K562 (cell line): ENCODE data around the gene EVI5L. TPM values are rescaled to one million over a fixed set of nuclear protein-coding genes. Genes with fewer than 3 reads are reported as not detected.

ENCODE experiments used
- ATAC-seq: fragments of 200-7000 bp; cut with Tn5 transposase; 3 replicates; pipeline ENCODE4 v1.9.1; 2020; ENCODE audit warnings: moderate library complexity
- BruUV-seq: library from RNA; stranded (reverse); fragments of 400-500 nt; replicated peaks from 2 replicates; lab custom pipeline; 2021; lab: Mats Ljungman, UMichigan
- CTCF ChIA-PET: fragments of 300-600 bp; formaldehyde crosslinking; extraction: SDS; loops from one replicate; lab custom pipeline; 2021; ENCODE audit warnings: low intra/inter-chr PET ratio; lab: Yijun Ruan, JAX
- POLR2A ChIA-PET: fragments of 300-600, 350-650 bp; sonication (Branson Sonifier 250); formaldehyde crosslinking; extraction: SDS; loops from one replicate; lab custom pipeline; 2021; ENCODE audit warnings: antibody characterized with exemption, inconsistent platforms; lab: Yijun Ruan, JAX
- DNase-seq, 4 experiments: peaks; one replicate each; pipeline versions ENCODE4 v3.0.0 to v3.0.0-alpha.2; 2011 to 2018; ENCODE audit warnings: low spot score in 3 of 4, mixed read lengths in 3 of 4; ENCODE audit errors: extremely low read depth in 1 of 4
- FAIRE-seq: peaks from 2 replicates; lab custom pipeline; 2011; peaks lifted over from hg19 to GRCh38; lab: Jason Lieb, UNC
- H2AFZ ChIP-seq: 2 replicates; pipeline ENCODE4 v1.6.0; 2011; ENCODE audit warnings: low read depth, low read length, control low read depth, inconsistent platforms
- H3K27ac ChIP-seq: fragments of 200-600 bp; 3 replicates; pipeline ENCODE4 v1.8.0; 2011; ENCODE audit warnings: low read depth, mild to moderate bottlenecking, control low read depth, inconsistent platforms, low read length, moderate library complexity, mixed read lengths; ENCODE audit errors: extremely low read depth
- H3K27me3 ChIP-seq, 2 experiments: fragments of 300-600 bp in 1 of 2; 2 replicates in 1 of 2; 3 replicates in 1 of 2; pipeline versions ENCODE4 v1.6.0 to v1.8.0; 2011; ENCODE audit warnings: inconsistent platforms in 2 of 2, low read length in 2 of 2, mild to moderate bottlenecking in 1 of 2, mixed read lengths in 1 of 2, moderate library complexity in 1 of 2; ENCODE audit not compliant: control insufficient read depth in 2 of 2, insufficient read depth in 2 of 2
- H3K36me3 ChIP-seq: fragments of 300-600 bp; 3 replicates; pipeline ENCODE4 v1.8.0; 2011; ENCODE audit warnings: mild to moderate bottlenecking, low read length, inconsistent platforms; ENCODE audit not compliant: control insufficient read depth, insufficient read depth
- H3K4me1 ChIP-seq, 2 experiments: fragments of 200-600 bp in 1 of 2; replicated peaks in 1 of 2; 2 replicates in 1 of 2; 3 replicates in 1 of 2; pipeline versions ENCODE4 v1.5.1 to v1.8.0; 2011; ENCODE audit warnings: inconsistent platforms in 2 of 2, low read length in 2 of 2, mild to moderate bottlenecking in 1 of 2, mixed read lengths in 1 of 2, moderate library complexity in 1 of 2; ENCODE audit not compliant: control insufficient read depth in 2 of 2, insufficient read depth in 2 of 2
- H3K4me2 ChIP-seq: 2 replicates; pipeline ENCODE4 v1.6.1; 2011; ENCODE audit warnings: low read length, control low read depth, inconsistent platforms, mixed read lengths; ENCODE audit not compliant: insufficient read depth
- H3K4me3 ChIP-seq: fragments of 200-600 bp; sonication (generic), shearing (Covaris generic); 2 replicates; pipeline ENCODE4 v1.5.1; 2016; ENCODE audit warnings: control low read depth, inconsistent platforms
- H3K79me2 ChIP-seq: fragments of 200-600 bp; 3 replicates; pipeline ENCODE4 v1.8.0; 2011; ENCODE audit warnings: low read length, inconsistent platforms; ENCODE audit not compliant: control insufficient read depth, insufficient read depth
- H3K9ac ChIP-seq, 2 experiments: 2 replicates each; pipeline versions ENCODE4 v1.6.0 to v1.6.1; 2011; ENCODE audit warnings: low read depth in 2 of 2, low read length in 2 of 2, control low read depth in 1 of 2, inconsistent platforms in 1 of 2, mild to moderate bottlenecking in 1 of 2, mixed read lengths in 1 of 2; ENCODE audit not compliant: insufficient read depth in 1 of 2
- H3K9me1 ChIP-seq: one replicate; pipeline ENCODE4 v1.6.0; 2011; ENCODE audit warnings: inconsistent platforms, mild to moderate bottlenecking, low read length, moderate library complexity; ENCODE audit not compliant: control insufficient read depth, insufficient read depth
- H3K9me3 ChIP-seq: replicated peaks from 2 replicates; pipeline ENCODE4 v1.5.1; 2011; ENCODE audit warnings: low read depth, low read length, inconsistent platforms; ENCODE audit not compliant: control insufficient read depth, insufficient read depth
- H4K20me1 ChIP-seq: replicated peaks from 2 replicates; pipeline ENCODE4 v1.6.1; 2011; ENCODE audit warnings: low read length, inconsistent platforms, mixed read lengths; ENCODE audit not compliant: control insufficient read depth, insufficient read depth
- CBFA2T2 ChIP-seq: fragments of 450-650 bp; conservative IDR thresholded peaks from 2 replicates; pipeline ENCODE4 v1.6.1; 2017; ENCODE audit warnings: mild to moderate bottlenecking
- CBFA2T3 ChIP-seq: fragments of 450-650 bp; IDR thresholded peaks from 2 replicates; pipeline ENCODE4 v1.6.1; 2017
- EGR1 ChIP-seq: fragments of 450-650 bp; conservative IDR thresholded peaks from 2 replicates; pipeline ENCODE4 v1.6.1; 2017; ENCODE audit warnings: mild to moderate bottlenecking
- EP300 ChIP-seq: IDR thresholded peaks from 2 replicates; pipeline ENCODE4 v1.6.1; 2012; ENCODE audit warnings: low read length, improper control_type of control experiment
- L3MBTL2 ChIP-seq: fragments of 450-650 bp; IDR thresholded peaks from 2 replicates; pipeline ENCODE4 v1.6.1; 2016; ENCODE audit warnings: mild to moderate bottlenecking, moderate library complexity
- RBM17 ChIP-seq: fragments of 200-400 bp; formaldehyde crosslinking; IDR thresholded peaks from 2 replicates; pipeline ENCODE4 v1.6.1; 2017; ENCODE audit warnings: low read depth, mild to moderate bottlenecking, low read length, borderline replicate concordance
- YBX1 ChIP-seq: fragments of 450-650 bp; IDR thresholded peaks from 2 replicates; pipeline ENCODE4 v1.7.1; 2016; ENCODE audit warnings: mild to moderate bottlenecking
- ZNF175 ChIP-seq: fragments of 200-800 bp; sonication (Bioruptor generic); IDR thresholded peaks from 2 replicates; pipeline ENCODE4 v1.6.1; 2016; ENCODE audit warnings: low read depth, mild to moderate bottlenecking, missing genetic modification characterization, missing compliant biosample characterization
- ZNF263 ChIP-seq: sonication (generic); formaldehyde crosslinking; IDR thresholded peaks from 2 replicates; pipeline ENCODE4 v1.8.0; 2022; ENCODE audit warnings: mild to moderate bottlenecking, missing genetic modification reagents, borderline replicate concordance
- WGBS: fragments of 100-300 bp; shearing (Covaris generic); methylation state at CpG from one replicate; pipeline ENCODE4 v1.1.6; 2016; ENCODE audit warnings: low coverage, mixed read lengths; ENCODE audit not compliant: insufficient coverage; ENCODE audit errors: missing lambda C conversion rate; 5-methylcytosine and 5-hydroxymethylcytosine counted together
- in situ Hi-C: fragments of 300-500 bp; cut with MboI; formaldehyde crosslinking; loops from 4 replicates; pipeline ENCODE4 v1.15.0; 2018; ENCODE audit warnings: inconsistent platforms, mixed read lengths
- intact Hi-C: fragments of 100-400 bp; cut with micrococcal nuclease; formaldehyde crosslinking; loops from 2 replicates; pipeline ENCODE4 v1.14.2; 2022
- polyA plus RNA-seq, 8 experiments: library from polyadenylated mRNA; depleted of rRNA in 4 of 8; stranded (reverse) in 5 of 8; unstranded in 3 of 8; fragments of >200 nt; fragmentation: Nextera tagmentation in 2 of 8; fragmentation: Illumina TruSeq in 1 of 8; extraction: Ambion mirVana in 2 of 8; extraction: Trizol in 1 of 8; gene quantifications; 2 replicates each; pipeline versions ENCODE4 v1.2.1 to v1.2.3, GENCODE V29; 2011 to 2014; ENCODE audit warnings: inconsistent platforms in 1 of 8, missing spikeins in 1 of 8
- total RNA-seq, 7 experiments: library from RNA; depleted of rRNA in 6 of 7; stranded (reverse); fragments of >200 nt in 6 of 7; fragmentation: Illumina TruSeq in 2 of 7; extraction: Trizol in 2 of 7; gene quantifications; 2 replicates each; pipeline versions ENCODE4 v1.2.1 to v1.2.3, GENCODE V29; 2011 to 2021; ENCODE audit warnings: low replicate concordance in 1 of 7
- TF ChIP-seq, protein P1 (sequence below): fragments of 250-450 bp; sonication (Bioruptor Pico); IDR thresholded peaks from 2 replicates; pipeline ENCODE4 v1.6.1; 2021; ENCODE audit warnings: mild to moderate bottlenecking
- TF ChIP-seq, protein P2 (sequence below): fragments of 450-650 bp; formaldehyde crosslinking; IDR thresholded peaks from 2 replicates; pipeline ENCODE4 v1.4.0; 2022; ENCODE audit warnings: missing genetic modification characterization
- TF ChIP-seq, protein P3 (sequence below), 2 experiments: fragments of 450-650 bp; formaldehyde crosslinking in 1 of 2; IDR thresholded peaks; 2 replicates each; pipeline versions ENCODE4 v1.4.0 to v1.6.1; 2014 to 2020; ENCODE audit warnings: mild to moderate bottlenecking in 2 of 2, borderline replicate concordance in 1 of 2, low read depth in 1 of 2

EVI5L gene
- total and polyA plus RNA-seq, 9 of the 15 experiments (the other 6 are each of a cell fraction or from before 2014, with no cell fraction given) = 0.69 to 1.8 (median 1.2) TPM; not detected in 2

DNA sequence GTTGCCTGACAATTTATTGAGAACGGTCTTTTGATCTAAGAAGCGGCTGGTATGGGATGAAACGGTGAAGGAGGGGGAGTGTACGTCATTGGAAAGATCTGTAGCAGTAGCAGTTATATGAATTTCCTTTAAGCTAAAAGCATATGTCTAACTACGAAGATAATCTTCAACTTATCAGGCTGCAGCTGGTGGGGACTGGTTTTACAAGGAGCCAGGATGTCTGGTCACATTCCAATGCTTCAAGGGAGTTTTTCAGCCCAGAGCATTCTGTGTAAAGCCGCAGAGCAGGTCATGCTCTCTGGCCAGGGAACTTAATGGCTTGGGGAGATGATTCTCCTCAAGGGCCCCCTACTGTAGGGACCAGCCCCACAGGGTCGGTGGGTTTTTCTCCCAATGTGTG is 37.7 kb upstream of the EVI5L start:
- in situ Hi-C loops (no loop called here), intact Hi-C loops (loop anchor here (10.0 kb wide), 1 partner anchor 427 kb away; no protein-coding TSS in a partner anchor)
- H3K9me3 ChIP-seq = no peaks in the 10 kb centered on the region; the same call in 1 of the 2 replicates
- no peaks in the 10 kb centered on the region for H4K20me1 ChIP-seq
- ChIA-PET POLR2A (interaction anchor here (0.6 kb wide), 1 partner anchor 21 kb away, joined by 3 read pairs; no protein-coding TSS in a partner anchor), CTCF (no interaction called here)
- H2AFZ ChIP-seq = no peak overlapping the region
- no peaks in the 10 kb centered on the region for H3K36me3 ChIP-seq
- H3K4me1 ChIP-seq = peaks cover 2 to 16% of the 10 kb centered on the region in 2 experiments; a peak in 4 of 5 replicates
- DNase-seq = no peak
- no peak overlapping the region for H3K4me3 ChIP-seq
- H3K79me2 ChIP-seq = no peaks in the 10 kb centered on the region
- 0% methylated on average over 7 of the region's 7 CpGs for WGBS
- peak; percentile 19 for FAIRE-seq
- ATAC-seq = peak; percentile 59
- no TSS peak for BruUV-seq
- no peaks in the 10 kb centered on the region for H3K9me1 ChIP-seq
- H3K4me2 ChIP-seq = no peak overlapping the region
- H3K27ac ChIP-seq = no peak overlapping the region
- no peak overlapping the region for H3K9ac ChIP-seq
- peaks cover 0 to 13% of the 10 kb centered on the region in 2 experiments; a peak in 3 of 5 replicates for H3K27me3 ChIP-seq
- TF ChIP-seq RBM17 = no peak
- no peak for TF ChIP-seq EGR1
- TF ChIP-seq CBFA2T3 = peak; percentile 47; the same call in 1 of the 2 replicates
- TF ChIP-seq, protein P1, sequence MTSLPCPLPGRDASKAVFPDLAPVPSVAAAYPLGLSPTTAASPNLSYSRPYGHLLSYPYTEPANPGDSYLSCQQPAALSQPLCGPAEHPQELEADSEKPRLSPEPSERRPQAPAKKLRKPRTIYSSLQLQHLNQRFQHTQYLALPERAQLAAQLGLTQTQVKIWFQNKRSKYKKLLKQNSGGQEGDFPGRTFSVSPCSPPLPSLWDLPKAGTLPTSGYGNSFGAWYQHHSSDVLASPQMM (CRISPR knock-in tag) = no peak
- 0 out of 2 replicates have a peak, but pooled peaks have one; percentile 17 for TF ChIP-seq CBFA2T2
- no peak for TF ChIP-seq ZNF175 (CRISPR knock-in tag)
- no peak for TF ChIP-seq YBX1
- TF ChIP-seq L3MBTL2 = 0 out of 2 replicates have a peak, but pooled peaks have one; percentile 11
- 0 out of 2 replicates have a peak, but pooled peaks have one; percentile 11 for TF ChIP-seq EP300
- TF ChIP-seq, protein P2, sequence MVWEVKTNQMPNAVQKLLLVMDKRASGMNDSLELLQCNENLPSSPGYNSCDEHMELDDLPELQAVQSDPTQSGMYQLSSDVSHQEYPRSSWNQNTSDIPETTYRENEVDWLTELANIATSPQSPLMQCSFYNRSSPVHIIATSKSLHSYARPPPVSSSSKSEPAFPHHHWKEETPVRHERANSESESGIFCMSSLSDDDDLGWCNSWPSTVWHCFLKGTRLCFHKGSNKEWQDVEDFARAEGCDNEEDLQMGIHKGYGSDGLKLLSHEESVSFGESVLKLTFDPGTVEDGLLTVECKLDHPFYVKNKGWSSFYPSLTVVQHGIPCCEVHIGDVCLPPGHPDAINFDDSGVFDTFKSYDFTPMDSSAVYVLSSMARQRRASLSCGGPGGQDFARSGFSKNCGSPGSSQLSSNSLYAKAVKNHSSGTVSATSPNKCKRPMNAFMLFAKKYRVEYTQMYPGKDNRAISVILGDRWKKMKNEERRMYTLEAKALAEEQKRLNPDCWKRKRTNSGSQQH = no peak
- TF ChIP-seq, protein P3, sequence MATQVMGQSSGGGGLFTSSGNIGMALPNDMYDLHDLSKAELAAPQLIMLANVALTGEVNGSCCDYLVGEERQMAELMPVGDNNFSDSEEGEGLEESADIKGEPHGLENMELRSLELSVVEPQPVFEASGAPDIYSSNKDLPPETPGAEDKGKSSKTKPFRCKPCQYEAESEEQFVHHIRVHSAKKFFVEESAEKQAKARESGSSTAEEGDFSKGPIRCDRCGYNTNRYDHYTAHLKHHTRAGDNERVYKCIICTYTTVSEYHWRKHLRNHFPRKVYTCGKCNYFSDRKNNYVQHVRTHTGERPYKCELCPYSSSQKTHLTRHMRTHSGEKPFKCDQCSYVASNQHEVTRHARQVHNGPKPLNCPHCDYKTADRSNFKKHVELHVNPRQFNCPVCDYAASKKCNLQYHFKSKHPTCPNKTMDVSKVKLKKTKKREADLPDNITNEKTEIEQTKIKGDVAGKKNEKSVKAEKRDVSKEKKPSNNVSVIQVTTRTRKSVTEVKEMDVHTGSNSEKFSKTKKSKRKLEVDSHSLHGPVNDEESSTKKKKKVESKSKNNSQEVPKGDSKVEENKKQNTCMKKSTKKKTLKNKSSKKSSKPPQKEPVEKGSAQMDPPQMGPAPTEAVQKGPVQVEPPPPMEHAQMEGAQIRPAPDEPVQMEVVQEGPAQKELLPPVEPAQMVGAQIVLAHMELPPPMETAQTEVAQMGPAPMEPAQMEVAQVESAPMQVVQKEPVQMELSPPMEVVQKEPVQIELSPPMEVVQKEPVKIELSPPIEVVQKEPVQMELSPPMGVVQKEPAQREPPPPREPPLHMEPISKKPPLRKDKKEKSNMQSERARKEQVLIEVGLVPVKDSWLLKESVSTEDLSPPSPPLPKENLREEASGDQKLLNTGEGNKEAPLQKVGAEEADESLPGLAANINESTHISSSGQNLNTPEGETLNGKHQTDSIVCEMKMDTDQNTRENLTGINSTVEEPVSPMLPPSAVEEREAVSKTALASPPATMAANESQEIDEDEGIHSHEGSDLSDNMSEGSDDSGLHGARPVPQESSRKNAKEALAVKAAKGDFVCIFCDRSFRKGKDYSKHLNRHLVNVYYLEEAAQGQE (IDR thresholded peaks at IDR 0.05; ENCODE audit: borderline replicate concordance) = peak; percentile 81
- TF ChIP-seq, protein P3 (CRISPR knock-in tag; IDR thresholded peaks at IDR 0.05; ENCODE audit: low read depth) = no peak
- no peak for TF ChIP-seq ZNF263 (CRISPR knock-in tag)
